DND-41 (cell line): ENCODE data around the gene EPN3.

Source experiments
- ATAC-seq: fragments of 200-7000 bp; cut with Tn5 transposase; 3 replicates; pipeline ENCODE4 v1.9.1; 2021; ENCODE audit warnings: low read depth; ENCODE audit not compliant: insufficient read depth
- DNase-seq: peaks from one replicate; pipeline ENCODE4 v3.0.0-alpha.2; 2020
- H2AFZ ChIP-seq: 2 replicates; pipeline ENCODE4 v1.6.0; 2012; ENCODE audit warnings: low read depth, low read length
- H3K27ac ChIP-seq: 2 replicates; pipeline ENCODE4 v1.5.1; 2012; ENCODE audit warnings: low read length, inconsistent platforms
- H3K27me3 ChIP-seq: fragments of 200-600 bp; sonication (generic); 2 replicates; pipeline ENCODE4 v1.6.0; 2012; ENCODE audit warnings: low read length, mild to moderate bottlenecking, inconsistent platforms; ENCODE audit not compliant: insufficient read depth, poor library complexity
- H3K36me3 ChIP-seq: 2 replicates; pipeline ENCODE4 v1.5.1; 2012; ENCODE audit warnings: low read length, inconsistent platforms; ENCODE audit not compliant: insufficient read depth
- H3K4me1 ChIP-seq: 2 replicates; pipeline ENCODE4 v1.5.1; 2012; ENCODE audit warnings: mild to moderate bottlenecking, low read length; ENCODE audit not compliant: insufficient read depth
- H3K4me2 ChIP-seq: 2 replicates; pipeline ENCODE4 v1.6.0; 2012; ENCODE audit warnings: mild to moderate bottlenecking, moderate library complexity, low read length, inconsistent platforms; ENCODE audit not compliant: insufficient read depth
- H3K4me3 ChIP-seq, 2 experiments: fragments of 200-600 bp in 1 of 2; shearing (Covaris generic) in 1 of 2; 2 replicates each; pipeline ENCODE4 v1.5.1; 2012 to 2016; ENCODE audit warnings: inconsistent platforms in 2 of 2, low read length in 2 of 2, mild to moderate bottlenecking in 2 of 2, low read depth in 1 of 2, moderate library complexity in 1 of 2
- H3K79me2 ChIP-seq: 2 replicates; pipeline ENCODE4 v1.6.0; 2012; ENCODE audit warnings: low read length, inconsistent platforms; ENCODE audit not compliant: insufficient read depth
- H3K9ac ChIP-seq: 2 replicates; pipeline ENCODE4 v1.6.0; 2012; ENCODE audit warnings: low read depth, mild to moderate bottlenecking, inconsistent platforms, low read length, moderate library complexity
- H3K9me3 ChIP-seq: 2 replicates; pipeline ENCODE4 v1.5.1; 2012; ENCODE audit warnings: low read length, moderate library complexity, mild to moderate bottlenecking, inconsistent platforms; ENCODE audit not compliant: insufficient read depth, severe bottlenecking
- H4K20me1 ChIP-seq: 2 replicates; pipeline ENCODE4 v1.6.0; 2012; ENCODE audit warnings: low read length; ENCODE audit not compliant: insufficient read depth
- EZH2 ChIP-seq: IDR thresholded peaks from 3 replicates; pipeline ENCODE4 v1.6.1; 2012; ENCODE audit warnings: borderline replicate concordance, low read depth, mild to moderate bottlenecking, moderate library complexity, low read length, inconsistent platforms; ENCODE audit not compliant: severe bottlenecking
- TF ChIP-seq, protein P1 (sequence below): IDR thresholded peaks from 2 replicates; pipeline ENCODE4 v1.5.1; 2012; ENCODE audit warnings: borderline replicate concordance, low read length, moderate library complexity, mild to moderate bottlenecking; ENCODE audit not compliant: poor library complexity, severe bottlenecking; ENCODE audit errors: extremely low read depth

The EPN3 gene

GRCh38 chr17:50495918-50496317, 36.6 kb upstream of the EPN3 start:
- H3K79me2 ChIP-seq, result no peaks in the 10 kb centered on the region
- DNase-seq (no peak), ATAC-seq (no peak)
- no peak overlapping the region for H3K27ac ChIP-seq
- H3K27me3 ChIP-seq, result no peaks in the 10 kb centered on the region
- no peaks in the 10 kb centered on the region for H4K20me1 ChIP-seq
- H2AFZ ChIP-seq, result no peak overlapping the region
- no peaks in the 10 kb centered on the region for H3K36me3 ChIP-seq
- H3K4me2 ChIP-seq, result no peak overlapping the region
- H3K4me1 ChIP-seq, result no peaks in the 10 kb centered on the region
- no peak overlapping the region for H3K9ac ChIP-seq
- no peak overlapping the region for H3K4me3 ChIP-seq
- TF ChIP-seq, protein P1, sequence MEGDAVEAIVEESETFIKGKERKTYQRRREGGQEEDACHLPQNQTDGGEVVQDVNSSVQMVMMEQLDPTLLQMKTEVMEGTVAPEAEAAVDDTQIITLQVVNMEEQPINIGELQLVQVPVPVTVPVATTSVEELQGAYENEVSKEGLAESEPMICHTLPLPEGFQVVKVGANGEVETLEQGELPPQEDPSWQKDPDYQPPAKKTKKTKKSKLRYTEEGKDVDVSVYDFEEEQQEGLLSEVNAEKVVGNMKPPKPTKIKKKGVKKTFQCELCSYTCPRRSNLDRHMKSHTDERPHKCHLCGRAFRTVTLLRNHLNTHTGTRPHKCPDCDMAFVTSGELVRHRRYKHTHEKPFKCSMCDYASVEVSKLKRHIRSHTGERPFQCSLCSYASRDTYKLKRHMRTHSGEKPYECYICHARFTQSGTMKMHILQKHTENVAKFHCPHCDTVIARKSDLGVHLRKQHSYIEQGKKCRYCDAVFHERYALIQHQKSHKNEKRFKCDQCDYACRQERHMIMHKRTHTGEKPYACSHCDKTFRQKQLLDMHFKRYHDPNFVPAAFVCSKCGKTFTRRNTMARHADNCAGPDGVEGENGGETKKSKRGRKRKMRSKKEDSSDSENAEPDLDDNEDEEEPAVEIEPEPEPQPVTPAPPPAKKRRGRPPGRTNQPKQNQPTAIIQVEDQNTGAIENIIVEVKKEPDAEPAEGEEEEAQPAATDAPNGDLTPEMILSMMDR, result no peak
- no peak for TF ChIP-seq EZH2
- H3K9me3 ChIP-seq, result no peaks in the 10 kb centered on the region

- H3K27me3 ChIP-seq, result no peaks in the 10 kb centered on the region
- no peaks in the 10 kb centered on the region for H4K20me1 ChIP-seq
- H3K9ac ChIP-seq, result no peak overlapping the region
- H3K4me1 ChIP-seq, result no peaks in the 10 kb centered on the region
- no peak overlapping the region for H3K4me2 ChIP-seq
- ATAC-seq (no peak), DNase-seq (no peak)
- H2AFZ ChIP-seq, result no peak overlapping the region
- H3K4me3 ChIP-seq, result no peak overlapping the region
- H3K9me3 ChIP-seq, result no peaks in the 10 kb centered on the region
- H3K27ac ChIP-seq, result no peak overlapping the region
- no peak for TF ChIP-seq EZH2
- TF ChIP-seq, protein P1, result no peak
- H3K36me3 ChIP-seq, result no peaks in the 10 kb centered on the region
- H3K79me2 ChIP-seq, result no peaks in the 10 kb centered on the region
Observed at GRCh38 chr17:50498021-50498874, 34.3 kb upstream of the EPN3 start.

- Histone ChIP-seq H3K27me3 (peaks cover 3% of the 10 kb centered on the region), H4K20me1 (no peaks in the 10 kb centered on the region), H3K36me3 (no peaks in the 10 kb centered on the region), H3K9ac (no peak overlapping the region), H3K4me2 (no peak overlapping the region), H3K4me1 (0 out of 2 replicates have a peak, but pooled peaks cover 2% of the 10 kb centered on the region), H3K4me3 (no peak overlapping the region), H3K79me2 (no peaks in the 10 kb centered on the region), H3K9me3 (no peaks in the 10 kb centered on the region), H3K27ac (no peak overlapping the region), H2AFZ (no peak overlapping the region)
- TF ChIP-seq, protein P1, result no peak
- no peak for TF ChIP-seq EZH2
- no peak for ATAC-seq
- DNase-seq, result no peak
Observed at GRCh38 chr17:50499270-50499669, 33.3 kb upstream of the EPN3 start.
